Activated CD4-positive, alpha-beta T cell treated with anti-CD3 and anti-CD28 coated beads, Interleukin-2, Interleukin-6, amounts not matched to agents 100 ng/mL and 50 ng/mL, durations not matched to agents 16 hours and 8 hours (primary cell): Measurements from ENCODE around the gene DMXL1.

Experiments
- DNase-seq: peaks from one replicate; pipeline ENCODE4 v3.0.0-alpha.2; 2020

Gene DMXL1

DNA sequence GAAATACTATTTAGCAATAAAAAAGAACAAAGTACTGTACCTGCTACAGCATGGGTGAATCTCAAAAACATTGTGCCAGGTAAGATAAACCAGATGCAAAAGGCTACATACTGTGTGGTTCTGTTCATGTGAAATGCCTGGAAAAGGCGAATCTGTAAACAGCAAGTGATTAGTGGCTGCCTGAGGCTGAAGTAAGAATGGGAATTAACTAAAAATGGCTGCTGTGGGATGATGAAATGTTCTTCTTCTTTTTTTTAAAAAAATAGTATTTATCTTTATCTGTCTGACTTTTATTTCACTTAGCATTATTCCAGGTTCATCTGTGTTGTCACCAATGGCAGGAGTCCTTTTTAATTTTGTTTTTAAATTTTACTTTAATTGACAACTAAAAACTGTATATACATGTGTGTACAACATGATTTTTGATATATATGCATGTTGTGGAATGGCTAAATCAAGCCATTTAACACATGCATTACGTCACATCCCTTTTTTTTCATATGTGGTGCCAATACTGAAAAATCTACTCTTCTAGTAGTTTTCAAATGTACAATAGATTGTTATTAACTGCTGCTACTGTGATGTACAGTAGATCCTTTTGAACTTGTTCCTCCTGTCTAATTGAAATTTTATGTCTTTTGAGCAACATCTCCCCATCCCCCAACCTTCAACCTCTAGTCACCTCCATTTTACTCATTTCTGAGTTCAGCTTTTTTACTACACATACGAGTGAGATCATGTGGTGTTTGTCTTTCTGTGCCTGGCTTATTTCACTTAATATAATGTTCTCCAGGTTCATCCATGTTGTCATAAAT lies 222.0 kb downstream of the DMXL1 start:
- DNase-seq = no peak

GRCh38 chr5:119293516-119293829 lies 222.6 kb downstream of the DMXL1 start:
- no peak for DNase-seq
